Activated CD4-positive, alpha-beta T cell treated with anti-CD3 and anti-CD28 coated beads, Interleukin-2, Interleukin-6, amounts not matched to agents 100 ng/mL and 50 ng/mL, durations not matched to agents 16 hours and 8 hours (primary cell): ENCODE measurements around the gene HFM1.

Experiments used
- DNase-seq: peaks from one replicate; pipeline ENCODE4 v3.0.0-alpha.2; 2020

Gene HFM1

GRCh38 chr1:91244737-91245136 lies 159.9 kb downstream of the HFM1 start:
- DNase-seq = no peak

GRCh38 chr1:91243171-91243570 lies 161.5 kb downstream of the HFM1 start:
- no peak for DNase-seq

- no peak for DNase-seq
Measured at GRCh38 chr1:91234181-91234580, 170.5 kb downstream of the HFM1 start.

- DNase-seq = no peak
Measured at GRCh38 chr1:91226741-91227140, 177.9 kb downstream of the HFM1 start.

GRCh38 chr1:91224878-91225277 lies 179.8 kb downstream of the HFM1 start:
- no peak for DNase-seq

GRCh38 chr1:91221017-91221416 lies 183.6 kb downstream of the HFM1 start:
- DNase-seq = no peak

GRCh38 chr1:91217911-91218310 lies 186.7 kb downstream of the HFM1 start:
- no peak for DNase-seq
